ENCODE results near the gene FSD1L.

Gene FSD1L

DNA sequence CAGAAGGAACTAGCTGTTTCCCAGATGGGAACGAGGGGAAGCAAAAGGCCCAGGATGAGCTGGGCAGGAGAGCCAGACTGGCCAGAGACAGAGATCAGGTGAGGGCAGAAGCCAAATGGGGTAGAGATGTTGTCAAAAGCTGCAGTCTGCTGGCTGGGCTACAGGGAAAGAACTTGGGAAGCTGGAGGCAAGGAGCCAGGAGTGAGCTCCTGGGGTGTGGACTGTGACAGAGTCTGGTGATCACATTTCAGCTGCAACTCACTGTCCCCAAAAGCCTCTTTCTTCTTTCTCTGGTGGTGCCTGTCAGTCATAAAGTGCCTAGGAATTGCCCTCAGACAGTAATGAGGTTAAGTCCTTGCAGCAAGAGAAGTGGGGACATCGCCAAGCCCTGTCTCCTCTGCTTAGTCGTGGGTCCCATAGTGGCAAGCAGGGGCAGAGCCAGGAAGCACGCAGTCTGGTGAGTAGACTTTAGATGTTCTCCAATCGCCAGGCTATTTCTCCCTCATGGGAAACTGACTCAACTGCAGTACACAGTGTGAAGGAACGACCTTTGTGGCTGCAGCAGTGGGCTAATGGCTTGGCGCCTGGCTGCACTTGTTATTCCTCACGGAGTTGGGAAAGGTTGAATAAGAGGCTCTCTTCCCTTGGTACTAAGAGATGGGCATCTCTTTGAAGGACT lies 2.5 kb upstream of the FSD1L start (continued):
- TF ChIP-seq SP2 (tag by site-specific recombination; IDR thresholded peaks at IDR 0.05) = no peak
- no peak for TF ChIP-seq ZNF391 (tag by site-specific recombination; IDR thresholded peaks at IDR 0.05; ENCODE audit: borderline replicate concordance, low read depth)
- no peak for TF ChIP-seq ZNF664 (tag by site-specific recombination; IDR thresholded peaks at IDR 0.05)
- TF ChIP-seq, protein P1, sequence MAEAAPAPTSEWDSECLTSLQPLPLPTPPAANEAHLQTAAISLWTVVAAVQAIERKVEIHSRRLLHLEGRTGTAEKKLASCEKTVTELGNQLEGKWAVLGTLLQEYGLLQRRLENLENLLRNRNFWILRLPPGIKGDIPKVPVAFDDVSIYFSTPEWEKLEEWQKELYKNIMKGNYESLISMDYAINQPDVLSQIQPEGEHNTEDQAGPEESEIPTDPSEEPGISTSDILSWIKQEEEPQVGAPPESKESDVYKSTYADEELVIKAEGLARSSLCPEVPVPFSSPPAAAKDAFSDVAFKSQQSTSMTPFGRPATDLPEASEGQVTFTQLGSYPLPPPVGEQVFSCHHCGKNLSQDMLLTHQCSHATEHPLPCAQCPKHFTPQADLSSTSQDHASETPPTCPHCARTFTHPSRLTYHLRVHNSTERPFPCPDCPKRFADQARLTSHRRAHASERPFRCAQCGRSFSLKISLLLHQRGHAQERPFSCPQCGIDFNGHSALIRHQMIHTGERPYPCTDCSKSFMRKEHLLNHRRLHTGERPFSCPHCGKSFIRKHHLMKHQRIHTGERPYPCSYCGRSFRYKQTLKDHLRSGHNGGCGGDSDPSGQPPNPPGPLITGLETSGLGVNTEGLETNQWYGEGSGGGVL (tag by site-specific recombination; IDR thresholded peaks at IDR 0.05) = no peak
- TF ChIP-seq, protein P2, sequence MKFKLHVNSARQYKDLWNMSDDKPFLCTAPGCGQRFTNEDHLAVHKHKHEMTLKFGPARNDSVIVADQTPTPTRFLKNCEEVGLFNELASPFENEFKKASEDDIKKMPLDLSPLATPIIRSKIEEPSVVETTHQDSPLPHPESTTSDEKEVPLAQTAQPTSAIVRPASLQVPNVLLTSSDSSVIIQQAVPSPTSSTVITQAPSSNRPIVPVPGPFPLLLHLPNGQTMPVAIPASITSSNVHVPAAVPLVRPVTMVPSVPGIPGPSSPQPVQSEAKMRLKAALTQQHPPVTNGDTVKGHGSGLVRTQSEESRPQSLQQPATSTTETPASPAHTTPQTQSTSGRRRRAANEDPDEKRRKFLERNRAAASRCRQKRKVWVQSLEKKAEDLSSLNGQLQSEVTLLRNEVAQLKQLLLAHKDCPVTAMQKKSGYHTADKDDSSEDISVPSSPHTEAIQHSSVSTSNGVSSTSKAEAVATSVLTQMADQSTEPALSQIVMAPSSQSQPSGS (tag by site-specific recombination; IDR thresholded peaks at IDR 0.05; ENCODE audit: low read depth) = no peak
- TF ChIP-seq, protein P3, sequence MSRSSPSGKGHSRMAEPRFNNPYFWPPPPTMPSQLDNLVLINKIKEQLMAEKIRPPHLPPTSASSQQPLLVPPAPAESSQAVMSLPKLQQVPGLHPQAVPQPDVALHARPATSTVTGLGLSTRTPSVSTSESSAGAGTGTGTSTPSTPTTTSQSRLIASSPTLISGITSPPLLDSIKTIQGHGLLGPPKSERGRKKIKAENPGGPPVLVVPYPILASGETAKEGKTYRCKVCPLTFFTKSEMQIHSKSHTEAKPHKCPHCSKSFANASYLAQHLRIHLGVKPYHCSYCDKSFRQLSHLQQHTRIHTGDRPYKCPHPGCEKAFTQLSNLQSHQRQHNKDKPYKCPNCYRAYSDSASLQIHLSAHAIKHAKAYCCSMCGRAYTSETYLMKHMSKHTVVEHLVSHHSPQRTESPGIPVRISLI (tag by site-specific recombination; IDR thresholded peaks at IDR 0.05) = no peak
- TF ChIP-seq ZSCAN23 (tag by site-specific recombination; IDR thresholded peaks at IDR 0.05) = no peak

DNA sequence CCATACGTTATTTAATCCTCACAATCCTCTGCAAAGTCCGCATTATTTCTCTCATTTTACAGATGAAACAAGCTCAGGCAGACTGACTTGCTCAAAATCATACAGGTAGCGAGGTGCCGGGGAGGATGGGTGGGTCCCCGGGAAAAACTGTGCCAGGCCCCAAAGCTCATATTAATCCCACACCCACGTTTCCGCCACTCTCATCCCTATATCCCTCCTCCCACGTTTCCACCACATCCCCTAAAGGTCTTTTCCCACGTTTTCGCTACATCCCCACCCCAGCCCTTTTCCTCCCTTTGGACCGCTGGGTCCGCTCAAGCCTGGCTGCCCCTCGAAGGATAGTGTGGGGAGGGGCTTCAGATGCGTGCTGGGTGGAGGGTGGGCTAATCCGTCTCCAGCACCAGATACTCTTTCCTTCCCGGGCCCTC lies 434 bp upstream of the FSD1L start:
- CTCF ChIA-PET = interaction anchor here (0.9 kb wide), 1 partner anchor 10 kb away, joined by 4 read pairs; no protein-coding TSS in a partner anchor
- no peaks in the 10 kb centered on the region for H3K4me1 ChIP-seq (ENCODE audit: control insufficient read depth, insufficient read depth, low read length)
- POLR2A ChIA-PET = interaction anchor here (0.7 kb wide), 2 partner anchors 193 to 383 kb away, joined by 3 read pairs; no protein-coding TSS in a partner anchor
- H3K4me3 ChIP-seq (ENCODE audit: low read depth, low read length) = peak overlapping the region; percentile 96
- no peak overlapping the region; the same call in 1 of the 2 replicates for H3K27ac ChIP-seq (ENCODE audit: extremely low read depth, low read depth, low read length)
- no peaks in the 10 kb centered on the region for H3K9me3 ChIP-seq (ENCODE audit: control insufficient read depth, insufficient read depth, low read depth, low read length)
- no peaks in the 10 kb centered on the region for H3K36me3 ChIP-seq (ENCODE audit: control insufficient read depth in 2 of 2, insufficient read depth in 1 of 2, low read length in 2 of 2)
- peak; percentile 67 for TF ChIP-seq ZFHX2 (tag by site-specific recombination; conservative IDR thresholded peaks at IDR 0.05)
- TF ChIP-seq, protein P4, sequence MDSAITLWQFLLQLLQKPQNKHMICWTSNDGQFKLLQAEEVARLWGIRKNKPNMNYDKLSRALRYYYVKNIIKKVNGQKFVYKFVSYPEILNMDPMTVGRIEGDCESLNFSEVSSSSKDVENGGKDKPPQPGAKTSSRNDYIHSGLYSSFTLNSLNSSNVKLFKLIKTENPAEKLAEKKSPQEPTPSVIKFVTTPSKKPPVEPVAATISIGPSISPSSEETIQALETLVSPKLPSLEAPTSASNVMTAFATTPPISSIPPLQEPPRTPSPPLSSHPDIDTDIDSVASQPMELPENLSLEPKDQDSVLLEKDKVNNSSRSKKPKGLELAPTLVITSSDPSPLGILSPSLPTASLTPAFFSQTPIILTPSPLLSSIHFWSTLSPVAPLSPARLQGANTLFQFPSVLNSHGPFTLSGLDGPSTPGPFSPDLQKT (IDR thresholded peaks at IDR 0.05; ENCODE audit: borderline replicate concordance, low read depth, low read length) = no peak
- peak; percentile 57 for TF ChIP-seq EGR2 (tag by site-specific recombination; IDR thresholded peaks at IDR 0.05; ENCODE audit: low read depth)
- TF ChIP-seq ZNF114 (tag by site-specific recombination; IDR thresholded peaks at IDR 0.05) = no peak
- TF ChIP-seq ZNF302 (tag by site-specific recombination; IDR thresholded peaks at IDR 0.05; ENCODE audit: low read depth) = no peak
- TF ChIP-seq ZNF777 (tag by site-specific recombination; IDR thresholded peaks at IDR 0.05; ENCODE audit: borderline replicate concordance) = no peak
- TF ChIP-seq ZEB2 (tag by site-specific recombination; IDR thresholded peaks at IDR 0.05) = 0 out of 2 replicates have a peak, but pooled peaks have one; percentile 14
- no peak for TF ChIP-seq KLF7 (tag by site-specific recombination; IDR thresholded peaks at IDR 0.05; ENCODE audit: borderline replicate concordance)
- TF ChIP-seq ZNF335 (tag by site-specific recombination; conservative IDR thresholded peaks at IDR 0.05) = peak; percentile 82
- TF ChIP-seq PRDM1 (tag by site-specific recombination; IDR thresholded peaks at IDR 0.05) = no peak
- TF ChIP-seq ZNF521 (tag by site-specific recombination; IDR thresholded peaks at IDR 0.05) = no peak
- 0 out of 2 replicates have a peak, but pooled peaks have one; percentile 15 for TF ChIP-seq OSR2 (tag by site-specific recombination; IDR thresholded peaks at IDR 0.05)
- no peak for TF ChIP-seq ZNF221 (tag by site-specific recombination; IDR thresholded peaks at IDR 0.05; ENCODE audit: borderline replicate concordance)
- peak; percentile 21 for TF ChIP-seq SP2 (tag by site-specific recombination; IDR thresholded peaks at IDR 0.05)
- TF ChIP-seq, protein P5, sequence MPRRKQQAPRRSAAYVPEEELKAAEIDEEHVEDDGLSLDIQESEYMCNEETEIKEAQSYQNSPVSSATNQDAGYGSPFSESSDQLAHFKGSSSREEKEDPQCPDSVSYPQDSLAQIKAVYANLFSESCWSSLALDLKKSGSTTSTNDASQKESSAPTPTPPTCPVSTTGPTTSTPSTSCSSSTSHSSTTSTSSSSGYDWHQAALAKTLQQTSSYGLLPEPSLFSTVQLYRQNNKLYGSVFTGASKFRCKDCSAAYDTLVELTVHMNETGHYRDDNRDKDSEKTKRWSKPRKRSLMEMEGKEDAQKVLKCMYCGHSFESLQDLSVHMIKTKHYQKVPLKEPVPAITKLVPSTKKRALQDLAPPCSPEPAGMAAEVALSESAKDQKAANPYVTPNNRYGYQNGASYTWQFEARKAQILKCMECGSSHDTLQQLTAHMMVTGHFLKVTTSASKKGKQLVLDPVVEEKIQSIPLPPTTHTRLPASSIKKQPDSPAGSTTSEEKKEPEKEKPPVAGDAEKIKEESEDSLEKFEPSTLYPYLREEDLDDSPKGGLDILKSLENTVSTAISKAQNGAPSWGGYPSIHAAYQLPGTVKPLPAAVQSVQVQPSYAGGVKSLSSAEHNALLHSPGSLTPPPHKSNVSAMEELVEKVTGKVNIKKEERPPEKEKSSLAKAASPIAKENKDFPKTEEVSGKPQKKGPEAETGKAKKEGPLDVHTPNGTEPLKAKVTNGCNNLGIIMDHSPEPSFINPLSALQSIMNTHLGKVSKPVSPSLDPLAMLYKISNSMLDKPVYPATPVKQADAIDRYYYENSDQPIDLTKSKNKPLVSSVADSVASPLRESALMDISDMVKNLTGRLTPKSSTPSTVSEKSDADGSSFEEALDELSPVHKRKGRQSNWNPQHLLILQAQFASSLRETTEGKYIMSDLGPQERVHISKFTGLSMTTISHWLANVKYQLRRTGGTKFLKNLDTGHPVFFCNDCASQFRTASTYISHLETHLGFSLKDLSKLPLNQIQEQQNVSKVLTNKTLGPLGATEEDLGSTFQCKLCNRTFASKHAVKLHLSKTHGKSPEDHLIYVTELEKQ (tag by site-specific recombination; IDR thresholded peaks at IDR 0.05; ENCODE audit: borderline replicate concordance) = no peak
- no peak; the same call in 1 of the 2 replicates for TF ChIP-seq ZNF394 (tag by site-specific recombination; IDR thresholded peaks at IDR 0.05; ENCODE audit: borderline replicate concordance)
- no peak for TF ChIP-seq ZBTB7A (tag by site-specific recombination; IDR thresholded peaks at IDR 0.05; ENCODE audit: low read depth)
- no peak for TF ChIP-seq GFI1B (tag by site-specific recombination; IDR thresholded peaks at IDR 0.05)
- no peak for TF ChIP-seq ZNF707 (tag by site-specific recombination; IDR thresholded peaks at IDR 0.05)
- no peak for TF ChIP-seq ZSCAN16 (tag by site-specific recombination; IDR thresholded peaks at IDR 0.05)
- TF ChIP-seq ZNF837 (tag by site-specific recombination; IDR thresholded peaks at IDR 0.05) = no peak
- no peak for TF ChIP-seq ZIC2 (tag by site-specific recombination; IDR thresholded peaks at IDR 0.05)
